Measurements from ENCODE around the gene NGEF. TPM values are rescaled to one million over a fixed set of nuclear protein-coding genes. Genes with fewer than 3 reads are reported as not detected.
"Not testable (repeated sequence)": the region's sequence is repeated elsewhere in the genome, so short reads cannot be mapped to it uniquely, and the experiment has no call there.

NGEF gene
- total RNA-seq, 1 experiment from 2014 or later: 71.3 TPM

DNA sequence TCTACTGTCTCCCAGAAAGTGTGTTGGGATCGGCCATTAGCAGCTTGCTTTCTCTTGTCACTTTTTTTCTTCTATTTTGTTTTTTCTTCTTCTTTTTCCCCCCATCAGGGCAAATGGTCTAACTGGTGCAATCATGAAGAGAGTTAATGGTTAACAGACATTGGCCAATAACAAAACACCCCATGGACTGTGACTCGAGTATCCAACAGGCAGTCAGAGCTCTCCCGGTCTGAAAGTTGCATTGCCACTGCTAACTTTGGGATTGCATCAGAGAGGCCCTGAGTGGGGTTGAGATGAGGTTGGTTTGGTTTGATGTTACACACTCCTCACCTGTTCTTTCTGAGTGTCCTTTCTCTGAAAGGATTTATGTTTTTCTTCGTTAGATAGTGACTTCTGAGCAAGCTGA lies 155.9 kb downstream of the NGEF start:
- Histone ChIP-seq H3K4me3 (ENCODE audit: low read length) (no peak overlapping the region), H3K27me3 (ENCODE audit: low read length) (no peaks in the 10 kb centered on the region), H4K20me1 (ENCODE audit: low read length) (no peaks in the 10 kb centered on the region), H3F3A (ENCODE audit: low read length, unreplicated experiment) (no peaks in the 10 kb centered on the region), H3K9me3 (ENCODE audit: low read length) (no peaks in the 10 kb centered on the region), H2AFZ (ENCODE audit: low read length) (no peak overlapping the region), H3K9me2 (replicated peaks; ENCODE audit: low read length) (no peaks in the 10 kb centered on the region), H3K27ac (ENCODE audit: low read length) (0 out of 2 replicates have a peak overlapping the region, but pooled peaks have one; percentile 4), H3K79me2 (ENCODE audit: low read length) (no peaks in the 10 kb centered on the region), H3K9ac (ENCODE audit: low read length) (no peak overlapping the region), H3K36me3 (ENCODE audit: low read depth, low read length) (peaks cover 34% of the 10 kb centered on the region), H3K4me2 (ENCODE audit: low read length) (no peak overlapping the region), H3K4me1 (ENCODE audit: insufficient read depth, low read length) (peaks cover 18% of the 10 kb centered on the region)
- TSS peak; percentile 50 for BruUV-seq (replicated peaks)
- ChIA-PET CTCF (no interaction called here), POLR2A (ENCODE audit: unreplicated experiment) (no interaction called here)
- TF ChIP-seq EZH2 (IDR thresholded peaks at IDR 0.05; ENCODE audit: low read length, unreplicated experiment) (no peak), CTCF (conservative IDR thresholded peaks at IDR 0.05; ENCODE audit: low read depth, low read length) (no peak), EZH2phosphoT487 (IDR thresholded peaks at IDR 0.05; ENCODE audit: borderline replicate concordance, low read length) (no peak)
- intact Hi-C loops (cut with micrococcal nuclease): no loop called here
- ATAC-seq (no peak), DNase-seq (no peak)

GRCh38 chr2:232854082-232854481 lies 159.0 kb downstream of the NGEF start:
- POLR2A ChIA-PET (ENCODE audit: unreplicated experiment): no interaction called here
- Histone ChIP-seq H3K4me3 (ENCODE audit: low read length) (no peak overlapping the region), H4K20me1 (ENCODE audit: low read length) (no peaks in the 10 kb centered on the region), H3K36me3 (ENCODE audit: low read depth, low read length) (peaks cover 36% of the 10 kb centered on the region), H3K79me2 (ENCODE audit: low read length) (no peaks in the 10 kb centered on the region), H3F3A (ENCODE audit: low read length, unreplicated experiment) (no peaks in the 10 kb centered on the region), H3K27ac (ENCODE audit: low read length) (no peak overlapping the region), H2AFZ (ENCODE audit: low read length) (no peak overlapping the region), H3K9me3 (ENCODE audit: low read length) (no peaks in the 10 kb centered on the region), H3K9me2 (replicated peaks; ENCODE audit: low read length) (no peaks in the 10 kb centered on the region), H3K9ac (ENCODE audit: low read length) (no peak overlapping the region), H3K4me2 (ENCODE audit: low read length) (no peak overlapping the region), H3K4me1 (ENCODE audit: insufficient read depth, low read length) (peaks cover 18% of the 10 kb centered on the region), H3K27me3 (ENCODE audit: low read length) (no peaks in the 10 kb centered on the region)
- intact Hi-C loops (cut with micrococcal nuclease): no loop called here
- no TSS peak for BruUV-seq (replicated peaks)
- CTCF ChIA-PET: no interaction called here
- ATAC-seq (no peak), DNase-seq (peak; percentile 19)
- TF ChIP-seq CTCF (conservative IDR thresholded peaks at IDR 0.05; ENCODE audit: low read depth, low read length): no peak
- TF ChIP-seq EZH2 (IDR thresholded peaks at IDR 0.05; ENCODE audit: low read length, unreplicated experiment): no peak
- TF ChIP-seq EZH2phosphoT487 (IDR thresholded peaks at IDR 0.05; ENCODE audit: borderline replicate concordance, low read length): no peak

- Histone ChIP-seq H3K4me2 (ENCODE audit: low read length) (no peak overlapping the region), H4K20me1 (ENCODE audit: low read length) (no peaks in the 10 kb centered on the region), H3K27ac (ENCODE audit: low read length) (no peak overlapping the region), H3K79me2 (ENCODE audit: low read length) (no peaks in the 10 kb centered on the region), H3K4me1 (ENCODE audit: insufficient read depth, low read length) (peaks cover 18% of the 10 kb centered on the region), H3F3A (ENCODE audit: low read length, unreplicated experiment) (no peaks in the 10 kb centered on the region), H3K27me3 (ENCODE audit: low read length) (no peaks in the 10 kb centered on the region), H2AFZ (ENCODE audit: low read length) (no peak overlapping the region), H3K4me3 (ENCODE audit: low read length) (no peak overlapping the region), H3K9ac (ENCODE audit: low read length) (no peak overlapping the region), H3K9me3 (ENCODE audit: low read length) (no peaks in the 10 kb centered on the region), H3K9me2 (replicated peaks; ENCODE audit: low read length) (no peaks in the 10 kb centered on the region), H3K36me3 (ENCODE audit: low read depth, low read length) (peaks cover 34% of the 10 kb centered on the region)
- no peak for DNase-seq
- CTCF ChIA-PET: no interaction called here
- no peak for ATAC-seq
- TF ChIP-seq EZH2 (IDR thresholded peaks at IDR 0.05; ENCODE audit: low read length, unreplicated experiment) (no peak), CTCF (conservative IDR thresholded peaks at IDR 0.05; ENCODE audit: low read depth, low read length) (no peak), EZH2phosphoT487 (IDR thresholded peaks at IDR 0.05; ENCODE audit: borderline replicate concordance, low read length) (no peak)
- intact Hi-C loops (cut with micrococcal nuclease): loop anchor here (1.0 kb wide), 1 partner anchor 399 kb away; the partner anchor contains the start of gene ATG16L1
- POLR2A ChIA-PET (ENCODE audit: unreplicated experiment): interaction anchor here (0.7 kb wide), 1 partner anchor 72 kb away, joined by 4 read pairs; no protein-coding TSS in a partner anchor
- no TSS peak for BruUV-seq (replicated peaks)
Measured at GRCh38 chr2:232852676-232853075, 160.4 kb downstream of the NGEF start.

- H3K36me3 ChIP-seq (ENCODE audit: low read depth, low read length): peaks cover 30% of the 10 kb centered on the region; the same call in 1 of the 2 replicates
- DNase-seq; H3F3A ChIP-seq (ENCODE audit: low read length, unreplicated experiment); H3K4me3 ChIP-seq (ENCODE audit: low read length); H3K9me2 ChIP-seq (replicated peaks; ENCODE audit: low read length); H3K27me3 ChIP-seq (ENCODE audit: low read length); intact Hi-C loops (cut with micrococcal nuclease); H3K9me3 ChIP-seq (ENCODE audit: low read length); ATAC-seq; BruUV-seq (replicated peaks); H4K20me1 ChIP-seq (ENCODE audit: low read length); H3K4me2 ChIP-seq (ENCODE audit: low read length); H3K9ac ChIP-seq (ENCODE audit: low read length); H2AFZ ChIP-seq (ENCODE audit: low read length); CTCF ChIA-PET; H3K27ac ChIP-seq (ENCODE audit: low read length); H3K79me2 ChIP-seq (ENCODE audit: low read length); POLR2A ChIA-PET (ENCODE audit: unreplicated experiment): not testable (repeated sequence)
- H3K4me1 ChIP-seq (ENCODE audit: insufficient read depth, low read length): peaks cover 17% of the 10 kb centered on the region
Measured at GRCh38 chr2:232852081-232852480, 161.0 kb downstream of the NGEF start.
